ENCODE measurements around the gene FRMD4A. TPM values are rescaled to one million over a fixed set of nuclear protein-coding genes. Genes with fewer than 3 reads are reported as not detected.

Gene FRMD4A
- total RNA-seq, 2 experiments from 2014 or later, result 0.25 TPM; not detected in 1

GRCh38 chr10:13813550-13813949 is 517.2 kb downstream of the FRMD4A start:
- DNase-seq, result no peak
- H3K4me1 Mint-ChIP-seq, result peaks cover 10% of the 10 kb centered on the region
- no peak overlapping the region for H3K27ac Mint-ChIP-seq
- H3K36me3 Mint-ChIP-seq (ENCODE audit: low read depth), result peaks cover 4% of the 10 kb centered on the region
- POLR2A ChIA-PET, result no interaction called here
- H3K4me3 Mint-ChIP-seq, result no peak overlapping the region
- H3K27me3 Mint-ChIP-seq, result no peaks in the 10 kb centered on the region
- peaks cover 14% of the 10 kb centered on the region for H3K9me3 Mint-ChIP-seq
- CTCF ChIA-PET, result interaction anchor here (1.0 kb wide), 1 partner anchor 10 kb away, joined by 5 read pairs; no protein-coding TSS in a partner anchor

- CTCF ChIA-PET, result interaction anchor here (0.6 to 1.0 kb wide), 2 partner anchors 9 to 113 kb away, joined by 3 to 5 read pairs; no protein-coding TSS in a partner anchor
- H3K36me3 Mint-ChIP-seq (ENCODE audit: low read depth), result peaks cover 2% of the 10 kb centered on the region
- DNase-seq, result no peak
- H3K4me3 Mint-ChIP-seq, result no peak overlapping the region
- H3K9me3 Mint-ChIP-seq, result peaks cover 11% of the 10 kb centered on the region
- H3K4me1 Mint-ChIP-seq, result peaks cover 10% of the 10 kb centered on the region
- no peak overlapping the region for H3K27ac Mint-ChIP-seq
- no peaks in the 10 kb centered on the region for H3K27me3 Mint-ChIP-seq
- POLR2A ChIA-PET, result no interaction called here
Measured at GRCh38 chr10:13812804-13813203, 517.9 kb downstream of the FRMD4A start.

- ChIA-PET CTCF (interaction anchor here (0.6 to 0.7 kb wide), 2 partner anchors 522 to 1441 kb away, joined by 3 read pairs; no protein-coding TSS in a partner anchor), POLR2A (no interaction called here)
- H3K4me3 Mint-ChIP-seq, result no peak overlapping the region
- no peak for DNase-seq
- no peak overlapping the region for H3K27ac Mint-ChIP-seq
- H3K4me1 Mint-ChIP-seq, result peaks cover 15% of the 10 kb centered on the region
- H3K27me3 Mint-ChIP-seq, result no peaks in the 10 kb centered on the region
- no peaks in the 10 kb centered on the region for H3K36me3 Mint-ChIP-seq (ENCODE audit: low read depth)
- H3K9me3 Mint-ChIP-seq, result no peaks in the 10 kb centered on the region
Measured at GRCh38 chr10:13810568-13810967, 520.2 kb downstream of the FRMD4A start.

GRCh38 chr10:13809427-13809826 is 521.3 kb downstream of the FRMD4A start:
- no peaks in the 10 kb centered on the region for H3K9me3 Mint-ChIP-seq
- CTCF ChIA-PET, result no interaction called here
- DNase-seq, result no peak
- H3K4me1 Mint-ChIP-seq, result peaks cover 15% of the 10 kb centered on the region
- H3K27me3 Mint-ChIP-seq, result no peaks in the 10 kb centered on the region
- H3K4me3 Mint-ChIP-seq, result no peak overlapping the region
- no peaks in the 10 kb centered on the region for H3K36me3 Mint-ChIP-seq (ENCODE audit: low read depth)
- no peak overlapping the region for H3K27ac Mint-ChIP-seq
- POLR2A ChIA-PET, result no interaction called here

GRCh38 chr10:13808556-13809391 is 522.0 kb downstream of the FRMD4A start:
- no peaks in the 10 kb centered on the region for H3K9me3 Mint-ChIP-seq
- peaks cover 15% of the 10 kb centered on the region for H3K4me1 Mint-ChIP-seq
- no peak for DNase-seq
- POLR2A ChIA-PET, result interaction anchor here (0.7 kb wide), 1 partner anchor 1526 kb away, joined by 3 read pairs; no protein-coding TSS in a partner anchor
- no peak overlapping the region for H3K27ac Mint-ChIP-seq
- H3K4me3 Mint-ChIP-seq, result no peak overlapping the region
- CTCF ChIA-PET, result no interaction called here
- no peaks in the 10 kb centered on the region for H3K27me3 Mint-ChIP-seq
- no peaks in the 10 kb centered on the region for H3K36me3 Mint-ChIP-seq (ENCODE audit: low read depth)

- ChIA-PET CTCF (no interaction called here), POLR2A (no interaction called here)
- Mint-ChIP-seq H3K27me3 (peaks cover 2% of the 10 kb centered on the region), H3K36me3 (ENCODE audit: low read depth) (no peaks in the 10 kb centered on the region), H3K4me3 (no peak overlapping the region), H3K9me3 (no peaks in the 10 kb centered on the region), H3K4me1 (peaks cover 16% of the 10 kb centered on the region), H3K27ac (no peak overlapping the region)
- no peak for DNase-seq
Measured at GRCh38 chr10:13806419-13806818, 524.3 kb downstream of the FRMD4A start.

GRCh38 chr10:13803566-13804554 is 526.9 kb downstream of the FRMD4A start:
- CTCF ChIA-PET, result interaction anchor here (1.4 kb wide), 1 partner anchor 9 kb away, joined by 5 read pairs; no protein-coding TSS in a partner anchor
- no peaks in the 10 kb centered on the region for H3K36me3 Mint-ChIP-seq (ENCODE audit: low read depth)
- no peak overlapping the region for H3K4me3 Mint-ChIP-seq
- H3K9me3 Mint-ChIP-seq, result no peaks in the 10 kb centered on the region
- peaks cover 14% of the 10 kb centered on the region for H3K4me1 Mint-ChIP-seq
- no peak for DNase-seq
- H3K27ac Mint-ChIP-seq, result no peak overlapping the region
- H3K27me3 Mint-ChIP-seq, result peaks cover 2% of the 10 kb centered on the region
- POLR2A ChIA-PET, result no interaction called here

- ChIA-PET POLR2A (no interaction called here), CTCF (interaction anchor here (1.1 kb wide), 1 partner anchor 10 kb away, joined by 3 read pairs; no protein-coding TSS in a partner anchor)
- no peak overlapping the region for H3K4me3 Mint-ChIP-seq
- peaks cover 2% of the 10 kb centered on the region for H3K27me3 Mint-ChIP-seq
- H3K36me3 Mint-ChIP-seq (ENCODE audit: low read depth), result no peaks in the 10 kb centered on the region
- DNase-seq, result no peak
- H3K9me3 Mint-ChIP-seq, result no peaks in the 10 kb centered on the region
- H3K4me1 Mint-ChIP-seq, result peaks cover 21% of the 10 kb centered on the region
- no peak overlapping the region for H3K27ac Mint-ChIP-seq
Measured at GRCh38 chr10:13801907-13802288, 528.8 kb downstream of the FRMD4A start.

GRCh38 chr10:13801156-13801906 is 529.4 kb downstream of the FRMD4A start:
- Mint-ChIP-seq H3K4me1 (peaks cover 21% of the 10 kb centered on the region), H3K9me3 (no peaks in the 10 kb centered on the region), H3K27me3 (peaks cover 2% of the 10 kb centered on the region), H3K4me3 (no peak overlapping the region), H3K36me3 (ENCODE audit: low read depth) (no peaks in the 10 kb centered on the region), H3K27ac (no peak overlapping the region)
- ChIA-PET CTCF (interaction anchor here (0.6 to 1.1 kb wide), 2 partner anchors 9 to 427 kb away, joined by 3 read pairs; no protein-coding TSS in a partner anchor), POLR2A (no interaction called here)
- no peak for DNase-seq

GRCh38 chr10:13797164-13797563 is 533.6 kb downstream of the FRMD4A start:
- H3K27ac Mint-ChIP-seq, result no peak overlapping the region
- no peak for DNase-seq
- H3K36me3 Mint-ChIP-seq (ENCODE audit: low read depth), result no peaks in the 10 kb centered on the region
- H3K4me1 Mint-ChIP-seq, result peaks cover 47% of the 10 kb centered on the region
- no peaks in the 10 kb centered on the region for H3K9me3 Mint-ChIP-seq
- CTCF ChIA-PET, result no interaction called here
- H3K27me3 Mint-ChIP-seq, result peaks cover 3% of the 10 kb centered on the region
- no peak overlapping the region for H3K4me3 Mint-ChIP-seq
- POLR2A ChIA-PET, result no interaction called here

GRCh38 chr10:13795653-13796555 is 534.8 kb downstream of the FRMD4A start:
- CTCF ChIA-PET, result interaction anchor here (1.0 kb wide), 1 partner anchor 14 kb away, joined by 4 read pairs; no protein-coding TSS in a partner anchor
- H3K4me3 Mint-ChIP-seq, result peak overlapping the region; percentile 30

More at GRCh38 chr10:13795653-13796555, 534.8 kb downstream of the FRMD4A start:
- POLR2A ChIA-PET, result no interaction called here
- DNase-seq, result peak; percentile 40
- Mint-ChIP-seq H3K27me3 (peaks cover 3% of the 10 kb centered on the region), H3K9me3 (no peaks in the 10 kb centered on the region), H3K27ac (peak overlapping the region; percentile 82), H3K36me3 (ENCODE audit: low read depth) (no peaks in the 10 kb centered on the region), H3K4me1 (peaks cover 49% of the 10 kb centered on the region)
